Gastroesophageal sphincter (tissue), 3 donors: ENCODE data around the gene TPX2.

Experiments
- CTCF ChIP-seq, 4 experiments: fragments of 200-600 bp in 2 of 4; fragments of 450-650 bp in 2 of 4; sonication (generic) in 1 of 4; IDR thresholded peaks; one replicate each; pipeline ENCODE4 v1.5.1; 2017 to 2019; ENCODE audit warnings: antibody characterized with exemption in 4 of 4, mild to moderate bottlenecking in 2 of 4, moderate library complexity in 2 of 4
- EP300 ChIP-seq: sonication (generic); formaldehyde crosslinking; IDR thresholded peaks from one replicate; pipeline ENCODE4 v1.6.1; 2017; ENCODE audit warnings: antibody characterized with exemption, mild to moderate bottlenecking
- POLR2A ChIP-seq, 2 donors: fragments of 450-650 bp; IDR thresholded peaks; one replicate each; pipeline ENCODE4 v1.6.1; 2017; ENCODE audit warnings: antibody characterized with exemption in 2 of 2, mild to moderate bottlenecking in 2 of 2, moderate library complexity in 1 of 2
- POLR2AphosphoS5 ChIP-seq: sonication (generic); formaldehyde crosslinking; IDR thresholded peaks from one replicate; pipeline ENCODE4 v1.6.1; 2017; ENCODE audit warnings: antibody characterized with exemption

- TF ChIP-seq POLR2A (IDR thresholded peaks at IDR 0.05): no peak
- TF ChIP-seq CTCF (IDR thresholded peaks at IDR 0.05): no peak
- no peak for TF ChIP-seq POLR2AphosphoS5
- no peak for TF ChIP-seq EP300
These were observed 34.6 kb upstream of the TPX2 start for GRCh38 chr20:31704225-31705119.
